ENCODE measurements around the gene ACADSB.

ACADSB gene

DNA sequence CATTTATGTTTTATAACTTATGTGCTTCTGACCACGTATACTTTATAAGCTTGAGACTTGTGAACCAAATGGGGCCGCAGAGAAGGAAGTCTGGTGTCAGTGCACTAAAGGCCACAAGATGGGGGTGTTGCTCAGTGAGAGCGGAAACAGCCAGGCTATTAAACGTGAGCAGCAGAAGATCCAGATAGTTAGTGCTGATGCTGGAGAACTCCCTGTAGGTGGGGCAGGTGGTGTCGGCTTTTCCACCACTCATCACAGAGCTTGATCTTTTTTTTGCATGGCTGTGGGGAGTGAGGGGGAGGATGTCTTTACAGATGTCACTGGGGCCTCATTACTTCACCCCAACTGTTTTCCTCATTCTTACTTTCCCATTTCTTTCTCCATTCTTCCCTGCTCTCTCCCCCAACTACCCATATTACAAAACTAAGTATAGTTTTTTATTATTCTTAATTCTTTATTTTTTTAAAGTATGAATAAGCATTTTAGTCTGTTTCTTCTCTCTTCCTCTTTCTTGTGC lies 34.7 kb downstream of the ACADSB start:
- peak; percentile 65 for DNase-seq
- Histone ChIP-seq H3K9me3 (replicated peaks; ENCODE audit: insufficient read depth, low read length) (no peaks in the 10 kb centered on the region), H3K4me3 (ENCODE audit: low read length) (no peak overlapping the region)

GRCh38 chr10:123044391-123044790 lies 35.6 kb downstream of the ACADSB start:
- no peak for DNase-seq
- Histone ChIP-seq H3K27me3 (replicated peaks; ENCODE audit: insufficient read depth, low read length) (no peaks in the 10 kb centered on the region), H3K27ac (ENCODE audit: low read length) (no peak overlapping the region), H3K4me3 (ENCODE audit: low read length) (no peak overlapping the region), H3K9ac (ENCODE audit: low read length) (no peak overlapping the region), H3F3A (ENCODE audit: insufficient read depth, low read length) (no peaks in the 10 kb centered on the region), H3K4me2 (ENCODE audit: low read depth, low read length) (no peak overlapping the region), H2AFZ (ENCODE audit: low read length) (no peak overlapping the region), H3K79me2 (ENCODE audit: low read length) (no peaks in the 10 kb centered on the region), H3K9me3 (replicated peaks; ENCODE audit: insufficient read depth, low read length) (no peaks in the 10 kb centered on the region), H3K4me1 (ENCODE audit: low read length) (no peaks in the 10 kb centered on the region), H3K9me2 (replicated peaks; ENCODE audit: insufficient read depth, low read length) (no peaks in the 10 kb centered on the region), H4K20me1 (ENCODE audit: insufficient read depth, low read length) (no peaks in the 10 kb centered on the region), H3K36me3 (replicated peaks; ENCODE audit: insufficient read depth, low read length) (no peaks in the 10 kb centered on the region)
- TF ChIP-seq CTCF (IDR thresholded peaks at IDR 0.05; ENCODE audit: low read length) = peak; percentile 18
- no peak for TF ChIP-seq EZH2phosphoT487 (IDR thresholded peaks at IDR 0.05; ENCODE audit: low read length)
- TF ChIP-seq EZH2 (optimal IDR thresholded peaks at IDR 0.05; ENCODE audit: low read depth, low read length) = no peak

More for the DNA sequence above, 34.7 kb downstream of the ACADSB start:
- Histone ChIP-seq H3K4me2 (ENCODE audit: low read depth, low read length) (no peak overlapping the region), H3K27ac (ENCODE audit: low read length) (no peak overlapping the region), H3K9me2 (replicated peaks; ENCODE audit: insufficient read depth, low read length) (no peaks in the 10 kb centered on the region), H3K36me3 (replicated peaks; ENCODE audit: insufficient read depth, low read length) (no peaks in the 10 kb centered on the region), H4K20me1 (ENCODE audit: insufficient read depth, low read length) (no peaks in the 10 kb centered on the region), H3K27me3 (replicated peaks; ENCODE audit: insufficient read depth, low read length) (no peaks in the 10 kb centered on the region), H3K9ac (ENCODE audit: low read length) (no peak overlapping the region), H3F3A (ENCODE audit: insufficient read depth, low read length) (no peaks in the 10 kb centered on the region), H3K79me2 (ENCODE audit: low read length) (no peaks in the 10 kb centered on the region), H3K4me1 (ENCODE audit: low read length) (no peaks in the 10 kb centered on the region), H2AFZ (ENCODE audit: low read length) (no peak overlapping the region)
- TF ChIP-seq CTCF (IDR thresholded peaks at IDR 0.05; ENCODE audit: low read length) = peak; percentile 81
- no peak for TF ChIP-seq EZH2phosphoT487 (IDR thresholded peaks at IDR 0.05; ENCODE audit: low read length)

- no peak for DNase-seq
- Histone ChIP-seq H3K79me2 (ENCODE audit: low read length) (no peaks in the 10 kb centered on the region), H3F3A (ENCODE audit: insufficient read depth, low read length) (no peaks in the 10 kb centered on the region), H3K4me2 (ENCODE audit: low read depth, low read length) (no peak overlapping the region), H3K9ac (ENCODE audit: low read length) (no peak overlapping the region), H4K20me1 (ENCODE audit: insufficient read depth, low read length) (no peaks in the 10 kb centered on the region), H3K27me3 (replicated peaks; ENCODE audit: insufficient read depth, low read length) (no peaks in the 10 kb centered on the region), H3K36me3 (replicated peaks; ENCODE audit: insufficient read depth, low read length) (no peaks in the 10 kb centered on the region), H3K9me3 (replicated peaks; ENCODE audit: insufficient read depth, low read length) (no peaks in the 10 kb centered on the region), H3K4me3 (ENCODE audit: low read length) (no peak overlapping the region), H3K27ac (ENCODE audit: low read length) (no peak overlapping the region), H3K9me2 (replicated peaks; ENCODE audit: insufficient read depth, low read length) (no peaks in the 10 kb centered on the region), H3K4me1 (ENCODE audit: low read length) (no peaks in the 10 kb centered on the region), H2AFZ (ENCODE audit: low read length) (no peak overlapping the region)
- no peak for TF ChIP-seq EZH2 (optimal IDR thresholded peaks at IDR 0.05; ENCODE audit: low read depth, low read length)
- TF ChIP-seq CTCF (IDR thresholded peaks at IDR 0.05; ENCODE audit: low read length) = no peak
- no peak for TF ChIP-seq EZH2phosphoT487 (IDR thresholded peaks at IDR 0.05; ENCODE audit: low read length)
Measured at GRCh38 chr10:123045961-123046731, 37.3 kb downstream of the ACADSB start.
